ENCODE measurements around the gene STK17A. TPM values are rescaled to one million over a fixed set of nuclear protein-coding genes. Genes with fewer than 3 reads are reported as not detected.

The STK17A gene
- polyA plus RNA-seq (ENCODE audit: insufficient read length in 10 of 10): 10 to 100 TPM; 14.0 to 35.4 (median 22.9) TPM
- long read RNA-seq, donor 1, transcript STK17A-201 (7 exons, 3,368 nt): major isoform, 12 of 47 reads
- long read RNA-seq, donor 1, partial matches to known transcripts: 34 of 47 reads
- long read RNA-seq, donor 1, other reads (novel, unspliced or antisense): 0 of 47 reads
- long read RNA-seq, donor 2, transcript STK17A-201 (7 exons, 3,368 nt): major isoform, 10 of 20 reads
- long read RNA-seq, donor 2, partial matches to known transcripts: 9 of 20 reads
- long read RNA-seq, donor 2, other reads (novel, unspliced or antisense): 0 of 20 reads
- long read RNA-seq, donor 3: 0 reads
- long read RNA-seq, donor 4, transcript STK17A-201 (7 exons, 3,368 nt): major isoform, 8 of 59 reads
- long read RNA-seq, donor 4, partial matches to known transcripts: 51 of 59 reads
- long read RNA-seq, donor 4, other reads (novel, unspliced or antisense): 0 of 59 reads
- long read RNA-seq, donor 5, transcript STK17A-201 (7 exons, 3,368 nt): major isoform, 6 of 13 reads
- long read RNA-seq, donor 5, partial matches to known transcripts: 6 of 13 reads
- long read RNA-seq, donor 5, other reads (novel, unspliced or antisense): 0 of 13 reads
- long read RNA-seq, donor 6, transcript STK17A-201 (7 exons, 3,368 nt): major isoform, 7 of 35 reads
- long read RNA-seq, donor 6, partial matches to known transcripts: 28 of 35 reads
- long read RNA-seq, donor 6, other reads (novel, unspliced or antisense): 0 of 35 reads
- long read RNA-seq, donor 7, transcript STK17A-201 (7 exons, 3,368 nt): major isoform, 7 of 15 reads
- long read RNA-seq, donor 7, partial matches to known transcripts: 7 of 15 reads
- long read RNA-seq, donor 7, other reads (novel, unspliced or antisense): 0 of 15 reads
- long read RNA-seq, donor 8, partial matches to known transcripts: 0 of 3 reads
- long read RNA-seq, donor 8, other reads (novel, unspliced or antisense): 0 of 3 reads
- long read RNA-seq, donor 9, partial matches to known transcripts: 0 of 2 reads
- long read RNA-seq, donor 9, other reads (novel, unspliced or antisense): 0 of 2 reads

DNA sequence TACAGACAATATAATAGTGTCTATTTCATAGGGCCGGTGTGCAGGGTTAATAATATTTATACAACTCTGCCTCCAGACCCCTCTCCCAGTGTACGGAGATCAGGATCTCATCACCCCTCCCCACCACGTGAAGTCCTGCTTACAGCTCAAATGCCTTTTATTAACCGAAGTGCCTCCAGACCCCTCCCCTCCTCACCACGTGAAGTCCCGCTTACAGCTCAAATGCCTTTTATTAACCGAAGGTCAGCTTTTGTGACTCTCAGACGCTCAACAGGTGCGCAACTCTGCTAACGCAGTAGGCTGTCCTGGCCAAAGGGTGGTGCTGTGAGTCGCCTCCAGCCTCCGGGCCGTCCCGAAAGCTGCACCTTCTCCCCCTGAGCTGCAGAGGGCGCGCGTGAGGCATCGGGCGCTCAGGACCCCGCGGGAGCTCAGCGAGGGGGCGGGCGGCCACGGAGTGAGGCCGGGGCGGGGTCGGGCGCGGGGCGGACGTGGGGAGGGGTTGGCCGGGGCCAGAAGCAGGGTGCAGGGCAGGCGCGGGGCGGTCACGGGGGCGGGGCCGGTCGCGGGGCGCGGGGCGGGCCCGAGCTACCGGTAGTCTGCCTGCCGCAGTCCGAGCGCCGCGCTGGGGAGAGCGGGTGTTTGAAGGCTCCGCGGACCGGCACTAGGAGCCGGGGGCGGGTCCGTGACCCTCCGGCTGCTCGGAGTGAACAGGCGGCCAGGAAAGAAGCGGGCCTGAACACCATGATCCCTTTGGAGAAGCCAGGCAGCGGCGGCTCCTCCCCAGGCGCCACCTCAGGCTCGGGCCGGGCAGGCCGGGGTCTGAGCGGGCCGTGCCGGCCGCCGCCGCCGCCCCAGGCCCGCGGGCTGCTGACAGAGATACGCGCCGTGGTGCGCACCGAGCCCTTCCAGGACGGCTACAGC lies at the start of gene STK17A:
STK17A (plus strand) TSS at position 606 of the 921 bp plus-strand sequence; CDS start at position 742, 136 bp downstream.
- peak; percentile 91 to 95 (median 94) for DNase-seq

DNA sequence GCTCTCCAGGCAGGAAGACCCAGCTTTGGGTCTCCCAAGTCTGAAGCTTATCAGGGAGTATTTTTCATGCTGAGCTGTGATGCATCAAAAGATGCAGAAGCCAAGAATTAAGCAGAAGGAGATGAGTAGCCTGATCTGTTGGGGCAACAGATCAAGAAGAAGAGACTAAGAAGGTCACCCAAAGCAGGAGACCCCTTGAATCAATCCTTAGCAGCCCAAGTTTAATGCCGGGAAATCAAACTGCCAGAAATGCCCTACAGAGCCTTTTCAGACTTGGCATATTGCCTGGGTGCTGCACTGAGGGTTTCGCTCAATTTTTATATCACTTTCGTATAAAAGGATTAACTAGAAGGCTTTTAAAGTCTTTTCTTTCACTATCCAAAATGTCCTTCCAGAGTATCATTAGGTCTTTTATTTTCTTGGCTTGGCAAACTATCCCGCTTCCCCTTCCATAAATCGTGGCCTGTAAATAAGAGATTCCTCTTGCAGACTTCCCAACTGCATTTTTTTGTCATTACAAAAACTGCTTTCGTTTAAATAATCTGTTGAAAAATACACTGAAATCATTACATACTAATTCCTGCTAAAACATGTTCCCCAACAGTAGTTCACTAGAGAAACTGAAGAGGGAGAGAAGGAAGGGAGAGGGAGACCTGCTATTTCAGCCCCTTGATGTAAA lies 49.0 kb upstream of the STK17A start:
- DNase-seq: peak; percentile 43 to 59 (median 56)

DNA sequence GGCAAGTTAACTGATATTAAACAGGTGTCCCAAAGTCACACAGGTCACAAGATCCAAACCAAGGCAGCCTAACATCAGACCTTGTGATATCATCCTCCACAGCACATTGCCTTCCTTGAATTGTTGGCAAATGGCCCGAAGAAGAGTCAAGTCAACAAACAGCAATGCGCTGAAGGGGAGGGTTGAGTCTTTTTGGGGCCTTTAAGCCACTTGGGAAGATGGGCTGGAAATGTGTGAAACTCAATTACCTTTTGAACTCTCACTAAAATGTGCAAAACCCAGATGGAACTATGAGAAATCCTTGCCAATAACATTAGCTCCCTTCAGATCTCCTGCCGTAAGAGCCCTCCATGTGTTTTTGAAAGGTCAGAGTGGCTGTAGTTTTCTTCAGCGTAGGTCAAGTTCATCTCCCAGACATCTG lies 47.9 kb upstream of the STK17A start:
- DNase-seq: peak in 2 of 3 donors; percentile 21 to 62

DNA sequence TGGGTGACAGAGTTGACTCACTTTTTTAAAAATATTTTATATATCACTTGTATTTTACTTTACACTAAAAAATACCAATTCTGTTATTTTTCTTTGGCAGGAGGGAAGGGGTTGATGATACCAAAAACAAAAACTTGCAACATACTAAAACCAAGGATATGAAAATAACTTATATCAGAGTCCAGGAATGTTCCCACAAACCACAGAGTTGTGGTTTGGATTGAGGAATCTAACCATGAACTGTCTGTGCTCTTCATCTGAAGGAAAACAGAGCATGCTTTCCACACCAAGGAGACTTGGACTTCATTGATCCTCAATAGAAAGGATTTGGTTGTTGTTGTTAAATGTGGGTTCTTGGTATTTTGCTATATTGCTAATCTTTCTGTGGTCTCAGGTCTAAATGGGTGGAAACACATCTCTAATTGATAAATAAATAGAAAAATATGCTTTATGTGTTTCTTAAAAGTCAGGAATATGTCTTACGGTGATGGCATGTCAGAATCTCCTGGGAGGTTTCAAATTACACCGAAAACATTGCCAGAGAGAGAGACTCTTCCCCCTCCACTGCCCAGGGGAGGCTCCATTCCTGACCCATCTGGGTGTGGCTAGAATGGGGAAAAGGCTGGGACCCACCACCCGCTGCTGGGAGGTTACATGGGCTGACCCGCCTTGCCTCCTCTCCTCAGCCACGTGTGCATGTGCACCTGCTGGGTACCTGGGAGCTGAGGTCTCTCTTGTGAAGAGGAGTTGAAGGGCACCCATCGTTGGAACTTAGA lies 46.9 kb upstream of the STK17A start:
- DNase-seq: peak in 2 of 3 donors; percentile 10 to 88

DNA sequence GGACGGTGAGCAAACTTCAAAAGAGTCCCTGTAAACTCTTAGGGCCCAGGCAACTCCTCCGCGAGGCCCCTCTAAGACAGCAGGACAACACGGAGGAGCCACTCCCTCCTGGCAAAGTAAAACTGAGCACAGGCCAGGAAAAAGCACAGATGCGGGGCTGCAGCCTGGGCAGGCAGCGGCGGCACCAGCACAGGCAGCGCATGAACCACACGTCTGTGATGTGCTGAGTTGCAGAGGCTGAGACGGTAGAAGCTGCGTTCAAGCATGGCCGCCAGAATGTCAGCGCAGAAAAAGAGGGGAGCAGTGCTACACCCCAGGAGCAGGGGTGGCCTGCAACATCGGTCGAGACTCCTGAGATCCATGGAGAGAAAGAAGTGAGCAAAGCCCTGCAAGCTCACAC lies 46.1 kb upstream of the STK17A start:
- DNase-seq: no peak

DNA sequence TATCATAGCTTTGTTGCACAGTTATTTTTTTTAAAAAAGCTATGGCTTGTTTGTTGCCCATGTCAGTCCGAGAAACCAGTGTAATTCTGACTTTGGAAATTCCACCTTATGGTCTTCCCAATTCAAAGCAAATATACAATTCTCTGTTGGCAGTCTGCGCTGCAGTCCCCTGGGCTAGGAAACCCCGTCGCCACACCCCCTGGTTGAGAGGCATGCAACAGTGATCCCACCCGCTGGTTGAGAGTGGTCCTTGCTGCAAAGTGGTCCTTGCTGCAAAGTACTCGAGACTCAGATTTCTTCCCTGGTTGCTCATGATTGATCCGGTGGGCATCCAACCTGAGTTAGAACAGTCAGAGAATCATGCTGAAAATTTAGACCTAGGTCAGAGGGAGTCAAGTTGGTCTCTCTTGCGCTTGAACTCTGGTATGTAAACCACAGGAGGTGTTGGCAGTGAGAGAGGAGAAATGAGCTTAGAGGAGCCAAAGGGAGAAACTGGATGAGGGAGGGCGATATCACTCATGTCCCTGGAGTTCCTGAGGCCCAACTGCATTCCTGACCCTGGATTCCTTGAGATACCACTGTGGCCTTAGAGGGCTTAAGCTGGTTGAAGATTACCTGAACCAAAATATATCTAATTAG lies 45.0 kb upstream of the STK17A start:
- DNase-seq: peak in 1 of 3 donors; percentile 11

DNA sequence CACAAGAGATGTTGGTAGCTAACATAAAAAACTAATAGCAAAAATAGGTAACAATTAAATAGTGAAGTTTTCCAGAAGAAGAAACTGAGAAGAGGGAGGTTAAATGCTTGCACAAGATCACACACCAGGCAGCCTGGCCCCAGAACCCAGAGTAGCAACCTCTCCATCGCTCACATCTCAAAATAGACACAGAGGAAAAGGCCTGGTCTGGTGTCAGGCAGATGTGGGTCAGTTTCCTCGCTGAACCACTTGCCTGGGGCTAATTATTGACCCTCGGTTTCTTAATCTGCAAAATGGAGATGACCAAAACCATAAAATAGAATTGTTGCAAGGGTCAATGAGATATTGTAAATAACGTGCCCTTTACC lies 44.5 kb upstream of the STK17A start:
- DNase-seq: no peak

DNA sequence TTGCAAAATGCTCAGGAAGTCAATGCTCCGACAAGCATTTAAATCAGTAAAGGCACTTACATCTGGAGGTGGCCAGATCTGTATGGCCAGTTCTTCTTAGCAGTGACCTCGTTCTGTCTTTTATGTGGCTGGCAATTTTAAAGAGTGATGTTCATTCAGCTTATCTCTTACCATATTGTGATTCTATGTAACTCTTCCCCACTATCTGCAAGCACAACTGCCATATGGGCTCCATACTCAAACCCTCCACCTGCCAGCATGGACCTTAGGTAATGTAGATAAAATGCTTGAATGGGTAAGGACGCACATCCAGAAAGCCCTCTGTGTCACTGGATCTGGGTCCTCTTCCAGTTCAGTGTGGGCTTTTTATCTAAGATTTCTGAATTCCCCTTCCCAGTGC lies 42.4 kb upstream of the STK17A start:
- no peak for DNase-seq

DNA sequence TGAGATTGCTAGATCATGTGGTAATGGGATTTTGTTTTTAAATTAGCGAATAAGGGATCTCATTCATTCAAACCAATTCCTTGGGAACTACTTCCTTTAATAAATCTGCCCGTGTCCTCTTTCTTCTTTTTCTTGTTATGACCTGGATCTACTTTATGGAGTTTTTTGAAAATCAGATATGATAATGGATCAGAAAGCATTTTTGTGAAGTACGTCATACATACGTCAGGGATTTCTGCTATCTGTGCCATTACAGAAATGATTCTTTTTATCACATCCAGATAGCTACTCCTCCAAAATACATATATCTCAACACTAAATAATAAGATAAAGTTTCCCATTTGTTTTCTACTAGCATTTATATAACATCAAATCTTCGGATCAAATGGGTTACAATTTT lies 40.2 kb upstream of the STK17A start:
- no peak for DNase-seq

DNA sequence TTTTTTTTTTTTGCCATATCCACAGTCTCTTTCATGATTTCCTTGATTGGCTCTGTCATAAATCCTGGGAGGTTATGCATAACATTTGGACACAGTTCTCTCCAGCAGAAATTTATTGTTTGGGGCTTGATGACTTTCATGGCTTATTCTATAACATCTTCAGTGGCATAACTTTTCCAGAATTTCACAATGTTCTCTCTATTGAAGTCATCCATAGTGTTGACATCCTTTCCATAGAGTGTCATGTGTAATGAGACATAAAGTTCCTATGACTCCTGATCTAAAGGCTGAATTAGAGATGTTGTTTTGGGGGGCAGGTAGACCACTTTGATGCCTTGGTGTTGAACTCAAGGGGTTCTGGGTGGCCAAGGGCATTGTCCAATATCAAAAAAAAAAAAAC lies 36.7 kb upstream of the STK17A start:
- no peak for DNase-seq

DNA sequence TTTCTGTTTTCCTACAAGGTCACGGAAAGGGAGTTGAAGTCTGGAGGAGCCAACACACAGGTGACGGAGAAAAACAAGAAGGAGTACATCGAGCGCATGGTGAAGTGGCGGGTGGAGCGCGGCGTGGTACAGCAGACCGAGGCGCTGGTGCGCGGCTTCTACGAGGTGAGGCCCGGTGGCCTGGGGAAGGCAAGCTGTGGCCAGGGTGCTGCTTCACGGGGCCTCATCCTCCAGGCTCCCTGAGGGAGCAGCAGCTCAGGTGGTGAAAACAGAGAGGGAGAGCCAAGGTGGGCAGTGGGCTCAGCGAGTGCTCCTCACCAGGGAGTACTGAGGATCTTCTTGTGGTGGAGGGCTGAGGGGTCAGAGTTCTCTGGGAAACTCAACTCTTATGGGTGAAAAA lies 32.5 kb upstream of the STK17A start:
- no peak for DNase-seq

DNA sequence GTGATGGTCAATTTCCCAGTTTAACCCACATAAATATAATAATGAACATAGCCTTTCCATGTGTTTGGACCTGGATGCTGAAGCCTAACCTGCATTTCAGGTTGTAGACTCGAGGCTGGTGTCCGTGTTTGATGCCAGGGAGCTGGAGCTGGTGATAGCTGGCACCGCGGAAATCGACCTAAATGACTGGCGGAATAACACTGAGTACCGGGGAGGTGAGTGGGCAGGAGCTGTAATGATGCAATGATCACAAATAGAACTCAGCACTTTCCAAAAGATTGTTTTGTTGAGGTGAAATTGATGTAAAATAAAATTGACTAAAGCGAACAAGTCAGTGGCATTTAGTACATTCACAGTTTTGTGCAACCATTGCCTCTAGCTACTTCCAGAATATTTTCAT lies 30.8 kb upstream of the STK17A start:
- DNase-seq: no peak

DNA sequence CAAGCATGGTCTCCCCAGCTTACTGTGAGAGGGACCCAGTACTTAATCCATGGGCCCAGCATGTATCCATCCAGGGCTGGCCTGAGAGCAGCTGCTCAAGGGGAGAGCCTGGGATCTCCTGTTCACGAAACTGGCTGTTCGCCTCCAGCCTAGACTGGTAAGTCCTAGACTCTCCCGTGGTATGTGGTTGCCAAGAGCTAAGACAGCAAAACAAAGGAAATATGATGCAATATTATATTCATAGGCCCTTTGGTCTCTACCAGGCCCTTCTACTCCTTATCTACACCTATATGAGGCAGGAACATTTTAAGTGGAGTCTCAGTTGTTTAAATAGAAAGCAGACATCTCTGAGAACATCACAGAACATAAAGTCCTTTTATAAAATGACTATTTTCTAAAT lies 28.9 kb upstream of the STK17A start:
- no peak for DNase-seq

DNA sequence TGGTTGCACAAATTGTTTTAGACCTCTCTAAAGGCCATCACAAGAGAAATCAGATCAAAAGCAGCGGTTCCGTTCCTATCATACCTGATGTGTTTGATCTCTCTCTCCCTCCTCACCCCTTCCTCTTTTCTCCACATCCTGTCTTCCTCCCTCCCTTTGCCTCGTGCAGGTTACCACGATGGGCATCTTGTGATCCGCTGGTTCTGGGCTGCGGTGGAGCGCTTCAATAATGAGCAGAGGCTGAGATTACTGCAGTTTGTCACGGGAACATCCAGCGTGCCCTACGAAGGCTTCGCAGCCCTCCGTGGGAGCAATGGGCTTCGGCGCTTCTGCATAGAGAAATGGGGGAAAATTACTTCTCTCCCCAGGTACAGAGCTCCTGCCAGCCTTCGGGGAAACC lies 28.5 kb upstream of the STK17A start:
- DNase-seq: no peak

DNA sequence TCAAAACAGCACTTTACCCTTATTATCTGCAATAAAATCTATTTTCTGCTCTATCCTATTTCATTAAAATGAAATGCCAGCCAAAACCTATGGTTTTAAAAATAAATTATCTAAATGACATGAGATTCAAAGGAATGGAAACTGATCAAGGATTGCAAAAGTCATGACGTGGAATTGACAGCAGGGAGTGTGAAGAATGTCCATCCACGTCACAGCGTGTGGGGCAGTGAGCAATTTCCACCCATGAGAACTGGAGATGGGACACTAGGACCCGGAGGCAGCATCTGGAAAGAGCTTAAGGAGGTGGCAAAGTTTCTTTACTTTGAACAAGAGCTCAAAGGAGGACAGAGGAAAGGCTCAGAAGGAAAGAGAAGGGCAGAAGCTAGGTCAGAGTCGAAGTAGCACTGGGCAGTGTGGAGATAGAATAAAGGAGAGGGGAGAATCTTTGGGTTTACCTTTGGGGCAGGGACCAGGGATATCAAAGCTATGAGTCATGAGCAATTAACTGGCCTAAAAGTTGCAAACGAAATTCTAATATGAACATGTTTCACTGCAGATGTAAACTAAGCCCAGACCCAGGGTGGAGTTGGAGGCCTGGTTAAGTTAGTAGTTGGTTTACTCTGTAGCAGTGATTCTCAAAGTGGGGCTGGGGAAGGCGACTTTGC lies 24.9 kb upstream of the STK17A start:
- no peak for DNase-seq

DNA sequence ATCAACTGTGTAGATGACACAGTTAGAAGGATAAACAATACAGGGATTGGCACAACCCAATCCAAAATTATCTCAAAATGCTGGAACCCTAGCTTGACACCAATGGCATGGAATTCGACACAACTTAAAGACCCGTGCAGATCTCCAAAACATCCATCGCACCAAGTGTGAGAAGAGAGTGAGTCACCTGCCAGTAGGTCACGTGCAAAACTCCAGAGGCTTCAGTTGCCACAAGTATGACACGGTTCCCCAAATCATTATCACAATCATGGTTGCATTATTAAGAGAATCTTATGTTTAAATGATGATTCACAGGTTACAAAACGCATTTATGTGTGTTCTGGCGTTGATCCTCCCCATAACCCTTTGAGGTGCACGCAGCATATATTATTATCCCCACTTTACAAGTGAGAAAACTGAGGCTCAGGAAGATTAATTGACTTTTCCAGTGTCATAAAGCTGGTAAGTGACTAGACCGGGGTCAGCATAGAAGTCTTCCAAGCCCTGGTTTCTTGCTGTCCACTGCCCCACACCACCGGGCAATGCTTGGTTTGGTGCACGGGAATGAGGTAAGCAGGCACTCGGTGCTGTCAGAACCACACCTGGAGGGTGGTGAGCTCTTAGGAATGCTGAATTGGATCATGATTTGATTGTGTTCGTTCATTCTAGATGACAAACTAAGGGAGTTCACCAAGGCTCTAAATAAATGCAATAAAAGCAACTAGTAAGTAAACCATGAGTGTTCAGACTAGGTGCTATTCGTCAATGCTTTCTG lies 23.6 kb upstream of the STK17A start:
- no peak for DNase-seq

DNA sequence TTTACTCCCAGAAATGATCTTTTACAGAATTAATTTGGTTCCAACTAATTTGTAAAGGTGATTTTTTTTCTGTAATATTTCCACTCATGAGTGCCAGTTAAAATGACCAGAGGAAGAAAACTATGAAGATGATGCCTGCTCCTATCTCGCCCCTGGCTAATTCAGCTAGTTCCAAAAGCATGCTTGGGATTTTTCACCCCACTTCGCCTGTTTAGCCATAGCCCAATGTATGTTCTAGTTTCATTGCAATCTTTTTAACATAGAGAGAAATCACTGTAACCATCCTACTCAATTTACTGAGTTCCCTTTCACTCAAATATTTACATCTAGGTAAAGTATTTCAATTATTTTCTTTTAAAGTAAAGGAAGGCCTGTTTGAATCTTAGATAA lies 23.0 kb upstream of the STK17A start:
- no peak for DNase-seq

DNA sequence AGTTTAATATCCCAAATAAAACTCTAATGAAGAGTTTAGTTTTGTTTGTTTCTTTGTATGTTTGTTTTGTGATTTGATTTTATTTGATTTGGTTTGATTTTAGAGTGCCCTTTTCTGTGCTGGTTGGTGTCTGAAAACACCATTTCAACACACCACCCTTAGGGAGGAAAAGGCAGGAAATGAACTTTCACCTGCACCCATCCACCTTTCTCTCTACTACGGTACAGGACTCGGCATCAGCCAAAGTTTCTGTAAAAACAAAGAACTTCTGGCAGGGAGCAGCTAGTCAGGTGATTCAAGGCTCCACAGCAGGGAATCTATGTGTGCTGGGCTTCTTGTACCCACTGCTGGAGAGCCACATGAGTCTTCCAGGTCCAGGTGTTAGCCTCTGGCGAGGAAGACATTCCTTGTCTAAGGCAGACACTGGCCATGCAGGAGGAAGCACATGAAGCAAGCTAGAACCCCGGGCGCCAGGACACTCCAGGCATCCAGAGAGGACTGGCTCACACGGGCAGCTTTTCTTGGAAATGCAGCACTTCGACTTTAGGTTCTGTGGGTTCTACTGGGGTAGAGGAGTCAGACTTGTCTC lies 22.1 kb upstream of the STK17A start:
- DNase-seq: no peak

Measured in muscle of back (tissue), 13 donors.